Type B pancreatic cell (in vitro differentiated cells): ENCODE results near the gene MSI2. TPM values are rescaled to one million over a fixed set of nuclear protein-coding genes. Genes with fewer than 3 reads are reported as not detected.

Source experiments
- DNase-seq: peaks from one replicate; pipeline ENCODE4 v3.0.0; 2021; ENCODE audit warnings: mixed read lengths; ENCODE audit not compliant: unreplicated experiment; ENCODE audit errors: extremely low spot score
- H3K27ac Mint-ChIP-seq: 2 replicates; pipeline ENCODE4 v1.8.0; 2021; ENCODE audit warnings: mild to moderate bottlenecking, mixed read lengths
- H3K27me3 Mint-ChIP-seq: 2 replicates; pipeline ENCODE4 v1.8.0; 2021; ENCODE audit warnings: mixed read lengths
- H3K36me3 Mint-ChIP-seq: 2 replicates; pipeline ENCODE4 v1.8.0; 2021; ENCODE audit warnings: mixed read lengths
- H3K4me1 Mint-ChIP-seq: one replicate; pipeline ENCODE4 v1.8.0; 2021; ENCODE audit warnings: mixed read lengths; ENCODE audit not compliant: unreplicated experiment
- H3K4me3 Mint-ChIP-seq: 2 replicates; pipeline ENCODE4 v1.8.0; 2021; ENCODE audit warnings: mild to moderate bottlenecking, mixed read lengths
- H3K9me3 Mint-ChIP-seq: 2 replicates; pipeline ENCODE4 v1.8.0; 2021; ENCODE audit warnings: mixed read lengths
- CTCF ChIP-seq: fragments of 200-600 bp; sonication (generic); conservative IDR thresholded peaks from 2 replicates; pipeline ENCODE4 v1.5.0; 2021; ENCODE audit warnings: antibody characterized with exemption, mild to moderate bottlenecking
- total RNA-seq: library from RNA; stranded (reverse); gene quantifications from 2 replicates; pipeline ENCODE4 v1.2.1, GENCODE V29; 2021; ENCODE audit warnings: low replicate concordance

The MSI2 gene
- total RNA-seq, 1 donor from 2014 or later = 158 TPM

GRCh38 chr17:57651451-57651850, 395.1 kb downstream of the MSI2 start:
- no peak overlapping the region for H3K27ac Mint-ChIP-seq
- peaks cover 26% of the 10 kb centered on the region for H3K36me3 Mint-ChIP-seq
- H3K9me3 Mint-ChIP-seq = no peaks in the 10 kb centered on the region
- no peaks in the 10 kb centered on the region for H3K27me3 Mint-ChIP-seq
- H3K4me1 Mint-ChIP-seq = peaks cover 12% of the 10 kb centered on the region
- no peak for TF ChIP-seq CTCF
- no peak overlapping the region for H3K4me3 Mint-ChIP-seq
- no peak for DNase-seq

- H3K27ac Mint-ChIP-seq = no peak overlapping the region
- H3K27me3 Mint-ChIP-seq = no peaks in the 10 kb centered on the region
- peaks cover 12% of the 10 kb centered on the region for H3K4me1 Mint-ChIP-seq
- H3K9me3 Mint-ChIP-seq = no peaks in the 10 kb centered on the region
- H3K36me3 Mint-ChIP-seq = peaks cover 28% of the 10 kb centered on the region
- no peak for DNase-seq
- TF ChIP-seq CTCF = no peak
- H3K4me3 Mint-ChIP-seq = no peak overlapping the region
Measured at GRCh38 chr17:57651996-57652395, 395.7 kb downstream of the MSI2 start.

GRCh38 chr17:57652811-57653210, 396.5 kb downstream of the MSI2 start:
- H3K36me3 Mint-ChIP-seq = peaks cover 35% of the 10 kb centered on the region
- no peak overlapping the region for H3K27ac Mint-ChIP-seq
- H3K4me1 Mint-ChIP-seq = peaks cover 12% of the 10 kb centered on the region
- no peaks in the 10 kb centered on the region for H3K9me3 Mint-ChIP-seq
- TF ChIP-seq CTCF = no peak
- no peak for DNase-seq
- H3K27me3 Mint-ChIP-seq = no peaks in the 10 kb centered on the region
- H3K4me3 Mint-ChIP-seq = no peak overlapping the region

GRCh38 chr17:57653279-57653678, 397.0 kb downstream of the MSI2 start:
- H3K36me3 Mint-ChIP-seq = peaks cover 36% of the 10 kb centered on the region
- DNase-seq = no peak
- no peak for TF ChIP-seq CTCF

GRCh38 chr17:57654040-57654775, 397.9 kb downstream of the MSI2 start:
- no peak for DNase-seq
- TF ChIP-seq CTCF = no peak
- Mint-ChIP-seq H3K9me3 (no peaks in the 10 kb centered on the region), H3K36me3 (peaks cover 36% of the 10 kb centered on the region), H3K4me1 (peaks cover 12% of the 10 kb centered on the region), H3K4me3 (no peak overlapping the region), H3K27ac (peak overlapping the region; percentile 36), H3K27me3 (no peaks in the 10 kb centered on the region)

More at GRCh38 chr17:57653279-57653678, 397.0 kb downstream of the MSI2 start:
- H3K27ac Mint-ChIP-seq = no peak overlapping the region
- no peak overlapping the region for H3K4me3 Mint-ChIP-seq
- H3K9me3 Mint-ChIP-seq = no peaks in the 10 kb centered on the region
- H3K4me1 Mint-ChIP-seq = peaks cover 12% of the 10 kb centered on the region
- H3K27me3 Mint-ChIP-seq = no peaks in the 10 kb centered on the region
